Kidney tubule cell (primary cell): ENCODE measurements around the gene CDCA8.
"Not testable (repeated sequence)": the region's sequence is repeated elsewhere in the genome, so short reads cannot be mapped to it uniquely, and the experiment has no call there.

Experiments used
- DNase-seq: peaks from one replicate; pipeline ENCODE4 v3.0.0-alpha.2; 2018; ENCODE audit warnings: low spot score

CDCA8 gene

DNA sequence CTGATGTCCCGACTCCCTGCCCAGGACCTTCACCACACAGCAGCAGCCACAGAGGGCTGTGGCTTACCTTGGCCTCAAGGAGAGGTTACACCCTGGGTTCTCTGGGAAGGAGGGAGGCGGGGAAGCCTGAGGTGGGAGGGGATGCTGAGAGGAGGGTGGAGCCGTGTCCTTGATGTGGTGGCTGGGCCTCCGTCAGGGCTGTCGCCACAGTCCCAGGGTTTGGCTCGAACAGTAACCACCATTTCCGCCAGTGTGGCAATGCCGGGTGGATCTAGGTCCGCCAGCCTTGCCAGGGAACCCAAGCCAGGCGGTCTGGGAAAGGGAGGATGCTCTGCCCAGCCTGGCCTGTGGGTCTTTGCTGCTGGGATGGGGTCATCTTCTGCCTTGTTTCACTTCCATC is 18.4 kb upstream of the CDCA8 start:
- no peak for DNase-seq

DNA sequence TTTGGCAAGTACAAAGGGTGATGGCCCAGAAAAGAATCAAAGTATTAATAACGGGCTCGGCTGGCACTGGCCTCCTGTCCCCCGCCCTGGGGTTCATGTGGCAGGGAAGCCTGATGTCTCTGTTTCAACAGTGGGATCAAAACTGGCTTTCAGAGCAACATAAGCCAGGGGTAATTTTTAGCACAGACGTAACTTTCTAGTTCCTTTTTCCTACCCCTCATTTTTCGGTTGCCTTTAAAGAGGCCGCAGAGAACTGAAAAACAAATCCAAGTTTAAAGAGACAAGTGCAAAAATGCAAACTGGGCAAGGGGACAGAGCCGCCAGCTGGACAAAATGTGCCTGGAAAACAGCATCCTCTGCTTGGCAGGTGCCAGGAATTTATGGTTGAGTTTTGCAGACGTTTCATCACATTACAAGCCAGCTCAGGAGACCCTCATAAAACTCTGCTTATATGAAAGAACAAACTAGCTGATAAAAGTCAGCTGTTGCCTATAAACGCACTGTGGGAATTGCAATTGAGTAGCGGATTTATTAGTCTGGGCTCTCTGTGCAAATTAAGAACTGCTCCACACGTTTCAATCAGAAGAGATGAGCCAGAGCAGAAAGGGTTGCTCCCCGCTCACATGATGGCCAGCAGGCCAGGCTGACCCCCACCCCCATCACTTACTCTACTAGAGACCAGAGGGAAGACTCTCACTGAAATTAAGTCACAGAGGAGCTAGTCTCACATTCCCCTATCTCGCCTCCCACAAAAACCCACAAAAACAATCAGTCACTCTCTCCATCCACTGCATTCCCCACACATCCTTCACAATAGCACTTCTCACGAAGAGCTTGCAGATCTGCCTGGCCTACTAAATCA is 15.8 kb upstream of the CDCA8 start:
- no peak for DNase-seq

DNA sequence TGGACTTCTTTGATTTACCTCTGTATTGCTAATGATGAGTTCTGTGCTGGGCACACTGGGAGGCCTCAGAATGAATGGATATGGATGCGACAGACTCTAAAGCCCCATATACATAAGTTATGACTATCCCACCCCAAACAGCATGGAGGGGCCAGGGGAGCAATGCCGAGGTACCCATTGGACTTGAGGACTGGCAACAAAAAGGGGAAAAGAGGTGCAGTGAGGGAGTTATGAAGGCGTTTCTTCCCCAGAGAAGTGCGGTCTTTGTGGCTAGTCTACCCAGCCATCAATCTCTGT is 15.2 kb upstream of the CDCA8 start:
- DNase-seq = no peak

DNA sequence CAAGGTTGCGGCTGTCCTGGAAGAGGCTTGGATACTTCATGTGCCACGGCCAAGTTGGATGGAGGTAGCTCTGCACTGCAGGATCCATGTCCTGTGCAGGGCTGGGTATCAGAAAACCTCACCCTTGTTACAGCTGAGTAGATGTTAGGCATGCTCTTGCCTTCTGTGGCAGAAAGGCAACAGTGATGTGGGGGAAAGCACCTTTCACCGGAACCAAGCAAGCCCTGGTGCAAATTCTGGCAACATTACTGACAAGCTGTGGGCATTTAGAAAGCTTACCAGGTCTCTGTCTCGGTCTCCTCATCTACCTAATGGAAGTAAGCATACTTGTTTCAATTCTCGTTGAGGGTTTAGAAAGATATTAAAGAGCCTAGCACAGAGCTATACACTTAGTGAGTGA is 14.5 kb upstream of the CDCA8 start:
- DNase-seq = no peak

DNA sequence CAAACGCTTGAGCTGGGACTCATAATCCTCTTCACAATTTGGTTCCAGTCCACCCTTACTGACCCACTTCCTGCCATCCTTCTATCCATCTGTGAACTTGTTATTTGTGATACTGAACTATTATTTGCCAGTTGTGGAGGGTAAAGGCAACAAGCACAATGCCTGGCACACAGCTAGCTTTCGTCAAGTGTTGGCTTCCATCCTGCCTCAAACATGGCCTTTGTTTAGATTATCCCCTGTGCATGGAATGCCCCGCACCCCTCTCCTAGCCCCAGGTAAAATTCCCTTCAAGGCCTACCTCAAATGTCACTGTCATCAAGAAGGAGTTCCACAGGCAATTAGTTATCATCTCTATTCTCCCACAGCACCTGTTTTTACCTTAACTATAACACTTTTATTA is 11.4 kb upstream of the CDCA8 start:
- DNase-seq = no peak

DNA sequence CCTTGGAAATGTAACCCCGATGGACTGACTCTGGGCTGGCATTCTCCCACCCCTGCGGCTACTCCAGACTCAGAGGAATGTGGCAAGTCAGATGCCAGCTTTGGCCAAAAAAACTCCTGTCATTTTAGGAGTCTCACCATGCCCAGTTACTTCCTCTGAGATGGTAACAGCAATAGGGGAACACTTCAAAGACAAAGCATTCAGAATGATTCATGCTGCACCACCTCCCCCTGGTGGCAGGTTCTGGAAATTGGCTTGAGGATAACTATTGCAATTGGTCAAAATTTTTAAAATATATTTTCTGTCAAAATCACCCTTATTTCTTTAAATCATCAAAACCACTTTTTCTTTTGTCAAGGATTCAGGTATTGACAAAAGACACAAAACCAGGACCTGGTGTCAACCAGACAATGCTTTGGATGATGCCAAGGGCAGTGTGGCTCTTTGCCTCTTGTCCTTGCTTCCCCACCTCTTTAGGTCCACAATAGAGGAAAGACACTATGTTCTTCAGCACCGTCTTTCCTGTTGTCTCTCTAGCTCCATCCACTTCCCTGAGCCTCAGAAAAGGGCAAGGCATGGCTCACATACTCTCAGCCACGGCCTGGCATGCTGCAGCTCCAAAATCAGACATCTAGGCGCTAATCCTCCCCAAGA is 9.9 kb upstream of the CDCA8 start:
- peak; percentile 63 for DNase-seq

DNA sequence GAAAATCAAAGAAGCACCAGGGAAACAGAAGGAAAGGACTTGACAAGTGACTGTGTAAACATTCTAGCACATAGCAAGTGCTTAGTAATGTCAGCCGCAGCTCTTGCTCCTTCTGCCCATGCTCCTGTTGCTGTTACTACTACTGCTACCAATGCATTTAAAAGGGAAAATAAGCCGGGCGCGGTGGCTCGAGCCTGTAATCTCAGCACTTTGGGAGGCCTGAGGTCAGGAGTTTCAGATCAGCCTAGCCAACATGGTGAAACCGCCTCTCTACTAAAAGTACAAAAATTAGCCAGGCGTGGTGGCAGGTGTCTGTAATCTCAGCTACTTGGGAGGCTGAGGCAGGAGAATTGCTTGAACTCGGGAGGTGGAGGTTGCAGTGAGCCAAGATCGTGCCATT is 8.1 kb upstream of the CDCA8 start:
- DNase-seq = not testable (repeated sequence)

DNA sequence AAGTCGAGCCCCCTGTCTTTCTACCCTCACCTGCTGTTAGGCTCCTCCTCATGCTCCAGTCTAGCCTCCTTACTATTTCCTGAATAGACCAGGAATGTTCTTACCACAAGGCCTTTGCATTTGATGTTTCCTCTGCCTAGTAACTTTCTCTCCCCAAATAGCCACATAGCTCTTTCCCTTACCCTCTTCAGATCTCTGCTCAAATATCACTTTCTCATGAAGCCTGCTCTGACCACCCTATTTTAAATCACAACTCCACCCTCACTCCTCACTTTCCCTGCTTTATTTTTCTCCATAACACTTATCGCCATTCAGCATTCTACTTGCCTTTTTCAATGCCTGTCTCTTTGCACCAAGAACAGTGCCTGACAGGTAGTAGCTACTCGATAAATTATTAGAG is 6.6 kb upstream of the CDCA8 start:
- no peak for DNase-seq

DNA sequence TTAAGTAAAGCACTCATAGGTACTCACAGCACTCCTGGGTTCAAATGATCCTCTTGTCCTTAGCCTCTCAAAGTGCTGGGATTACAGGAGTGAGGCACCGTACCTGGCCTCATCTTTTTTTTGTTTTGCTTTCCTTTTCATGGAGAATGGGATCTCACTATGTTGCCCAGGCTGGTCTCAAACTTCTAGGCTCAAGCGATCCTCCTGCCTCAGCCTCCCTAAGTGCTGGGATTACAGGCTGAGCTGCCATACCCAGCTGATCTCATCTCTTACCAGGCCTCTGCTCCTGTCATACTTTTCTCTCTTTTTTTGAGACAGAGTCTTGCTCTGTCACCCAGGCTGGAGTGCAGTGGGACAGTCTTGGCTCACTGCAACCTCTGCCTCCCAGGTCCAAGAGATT is 4.6 kb upstream of the CDCA8 start:
- DNase-seq = not testable (repeated sequence)

DNA sequence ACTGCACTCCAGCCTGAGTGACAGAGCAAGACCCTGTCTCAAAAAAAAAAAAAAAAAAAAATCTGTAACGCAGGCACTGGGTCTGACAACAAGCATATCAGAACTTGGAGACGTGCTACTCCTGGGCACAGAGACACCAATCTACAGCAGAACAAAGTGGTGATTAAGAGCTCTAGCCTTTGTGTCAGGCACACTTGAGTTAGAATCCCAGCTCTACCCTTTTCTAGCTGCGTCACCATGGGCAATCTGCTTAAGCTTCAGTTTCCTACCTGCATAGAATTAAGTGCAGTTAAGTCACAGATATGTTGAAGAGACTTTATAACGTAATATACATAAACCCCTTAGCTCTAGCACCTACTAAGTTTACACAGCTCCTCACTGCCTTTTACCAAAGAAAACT is 3.4 kb upstream of the CDCA8 start:
- DNase-seq = no peak

DNA sequence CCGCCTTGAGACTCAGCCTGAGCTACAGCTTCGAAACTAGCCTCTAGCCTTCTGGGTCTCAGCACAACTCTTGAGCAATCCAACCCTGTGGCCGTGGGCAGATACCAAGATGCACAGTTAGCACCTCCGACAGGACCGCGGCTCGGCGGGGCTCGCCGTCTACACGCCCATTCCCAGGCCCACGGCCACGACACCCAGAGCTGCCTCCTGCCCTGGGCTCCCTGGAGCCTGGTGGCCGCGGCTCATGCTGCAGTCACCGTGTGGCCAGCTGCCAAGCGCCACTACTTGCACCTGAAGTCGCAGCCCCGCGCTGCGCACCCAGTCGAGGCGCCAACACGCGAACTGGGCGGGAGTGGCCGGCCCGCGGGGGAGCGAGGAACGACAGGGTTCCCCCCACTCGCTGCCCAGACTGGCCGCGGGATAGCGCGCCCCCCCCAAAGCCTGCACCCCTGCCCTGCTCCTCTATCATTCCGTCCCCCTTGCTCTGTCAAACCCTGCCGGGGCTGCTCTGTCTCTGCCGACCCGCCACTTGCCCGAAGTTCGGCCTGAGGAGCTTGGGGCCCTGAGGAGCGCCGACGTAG is 729 bp upstream of the CDCA8 start:
- peak; percentile 62 for DNase-seq

DNA sequence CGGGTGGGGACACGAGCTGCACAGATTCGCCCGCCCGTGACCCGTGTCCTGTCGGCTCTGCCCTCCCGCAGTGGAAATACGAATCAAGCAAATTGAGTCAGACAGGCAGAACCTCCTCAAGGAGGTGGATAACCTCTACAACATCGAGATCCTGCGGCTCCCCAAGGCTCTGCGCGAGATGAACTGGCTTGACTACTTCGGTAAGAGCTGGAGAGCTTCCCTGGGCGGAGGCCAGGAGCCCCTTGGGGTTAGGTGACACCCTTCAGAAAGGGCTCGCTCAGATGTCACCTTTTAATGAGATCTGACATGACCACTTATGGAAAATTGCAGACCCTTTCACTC is 489 bp downstream of the CDCA8 start:
- DNase-seq = no peak

DNA sequence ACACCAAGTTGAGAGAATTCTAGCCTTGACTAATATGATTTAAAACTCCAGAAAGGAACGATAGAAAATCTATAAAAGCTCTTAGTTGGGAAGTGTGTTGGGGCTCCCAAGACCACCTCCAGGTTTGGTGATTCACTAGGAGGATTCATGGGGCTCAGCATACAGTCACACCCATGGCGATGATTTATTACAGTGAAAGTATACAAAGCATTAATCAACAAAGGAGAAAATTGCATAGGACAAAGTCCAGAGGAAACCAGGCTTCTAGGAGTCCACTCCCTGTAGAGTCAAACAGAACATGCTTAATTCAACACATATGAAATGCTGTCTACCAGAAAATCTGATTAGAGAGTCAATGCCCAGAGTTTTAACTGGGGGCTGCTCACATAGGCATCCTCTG is 4.8 kb downstream of the CDCA8 start:
- DNase-seq = no peak

DNA sequence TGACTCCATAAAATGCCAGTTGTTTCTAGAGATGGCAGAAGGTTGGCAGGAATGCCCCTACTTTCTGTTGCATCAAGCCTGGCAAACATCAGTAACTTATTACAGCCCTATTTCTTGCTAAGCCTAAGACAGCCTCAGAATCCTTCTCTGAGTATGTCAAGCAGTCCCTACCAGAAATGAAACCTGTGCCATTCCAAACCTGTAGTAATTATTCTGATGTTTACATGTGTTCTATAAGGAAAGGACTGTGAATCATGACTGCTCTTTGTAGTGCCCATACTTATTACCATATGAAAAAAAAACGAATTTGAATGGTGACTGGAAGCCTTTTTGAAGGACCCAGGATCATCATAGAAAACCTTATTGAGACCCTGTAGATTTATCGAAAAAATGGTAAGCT is 5.4 kb downstream of the CDCA8 start:
- no peak for DNase-seq

DNA sequence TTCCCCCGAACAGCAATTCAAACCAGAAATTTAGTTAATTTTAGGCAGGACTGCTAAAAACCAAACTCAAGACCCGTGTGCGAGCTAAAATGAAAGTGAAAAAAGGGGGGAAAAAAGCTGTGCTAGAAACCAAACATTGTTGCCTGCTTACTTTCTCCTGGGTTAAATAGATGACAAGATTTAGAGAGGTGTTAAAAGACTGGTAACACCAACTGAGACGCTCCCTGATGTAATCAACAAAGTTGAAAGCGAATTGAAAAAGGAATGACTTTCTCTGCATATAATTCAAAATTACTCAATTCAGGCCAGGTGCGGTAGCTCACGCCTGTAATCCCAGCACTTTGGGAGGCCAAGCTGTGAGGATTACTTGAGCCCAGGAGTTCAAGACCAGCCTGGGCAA is 6.8 kb downstream of the CDCA8 start:
- DNase-seq = no peak

DNA sequence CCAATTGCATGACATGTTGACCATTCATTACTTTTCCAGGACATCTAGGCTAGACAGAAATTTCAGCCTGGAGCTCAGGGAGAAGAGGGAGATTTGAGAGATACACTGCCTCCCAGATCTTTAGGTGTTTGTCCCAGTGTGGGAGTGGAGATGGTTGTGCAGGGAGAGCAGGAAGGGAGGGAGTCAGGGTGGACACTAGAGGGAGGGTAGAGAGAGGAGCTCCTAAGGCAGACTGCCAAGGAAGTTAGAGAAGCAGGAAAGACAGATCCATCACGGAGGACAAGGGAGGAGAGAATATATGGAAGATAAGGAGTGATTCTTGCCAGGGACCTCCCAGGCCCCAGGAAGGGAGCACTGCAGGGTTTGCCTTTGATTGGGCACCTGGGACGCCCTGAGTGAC is 8.7 kb downstream of the CDCA8 start:
- DNase-seq = peak; percentile 22

DNA sequence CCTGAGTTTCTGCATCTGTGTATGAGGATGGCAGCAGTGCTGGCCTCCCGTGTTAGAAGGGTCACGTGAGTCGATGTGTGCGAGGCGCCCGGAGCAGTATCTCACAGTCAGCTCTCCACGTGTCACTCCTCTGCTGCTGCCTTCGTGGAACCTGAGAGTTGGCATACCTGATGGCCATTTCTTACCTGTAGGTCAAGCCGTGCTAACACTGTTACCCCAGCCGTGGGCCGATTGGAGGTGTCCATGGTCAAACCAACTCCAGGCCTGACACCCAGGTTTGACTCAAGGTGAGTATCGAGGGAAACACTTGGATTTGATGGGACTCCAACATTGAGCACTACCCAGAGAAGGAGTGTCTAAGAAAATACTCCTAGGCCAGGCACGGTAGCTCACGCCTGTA is 10.7 kb downstream of the CDCA8 start:
- no peak for DNase-seq

DNA sequence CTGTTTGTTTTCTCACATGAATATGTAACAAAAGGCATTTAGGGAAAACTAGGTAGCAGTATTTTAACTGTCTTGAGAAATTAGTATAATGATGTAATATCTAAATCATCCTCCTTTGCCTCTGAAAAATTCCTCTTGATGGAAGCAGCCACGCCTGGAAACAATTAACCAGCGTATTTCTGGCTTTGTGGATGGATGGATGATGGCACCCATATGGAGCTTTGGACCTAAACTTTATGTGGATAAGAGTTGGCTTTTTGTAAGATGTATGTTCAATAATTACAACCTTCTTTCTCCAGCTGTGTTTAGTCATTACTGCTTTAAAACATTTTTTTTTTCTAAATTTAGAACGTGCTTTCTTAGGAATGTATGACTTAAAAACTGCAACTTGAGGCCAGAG is 12.7 kb downstream of the CDCA8 start:
- no peak for DNase-seq

DNA sequence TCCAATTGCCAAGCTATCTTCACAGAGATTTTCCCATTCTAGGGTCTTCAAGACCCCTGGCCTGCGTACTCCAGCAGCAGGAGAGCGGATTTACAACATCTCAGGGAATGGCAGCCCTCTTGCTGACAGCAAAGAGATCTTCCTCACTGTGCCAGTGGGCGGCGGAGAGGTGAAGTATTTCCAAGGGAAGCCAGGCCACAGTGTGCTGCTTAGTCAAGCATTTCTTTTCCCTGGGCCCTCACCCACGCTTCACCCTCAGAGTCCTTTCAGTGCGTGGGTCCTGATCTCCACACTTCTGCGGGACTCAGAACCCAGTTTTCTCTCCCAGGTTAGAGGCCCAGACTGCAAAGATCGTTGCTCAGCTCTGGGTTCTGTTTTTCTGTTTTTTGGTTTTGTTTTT is 13.1 kb downstream of the CDCA8 start:
- DNase-seq = no peak

DNA sequence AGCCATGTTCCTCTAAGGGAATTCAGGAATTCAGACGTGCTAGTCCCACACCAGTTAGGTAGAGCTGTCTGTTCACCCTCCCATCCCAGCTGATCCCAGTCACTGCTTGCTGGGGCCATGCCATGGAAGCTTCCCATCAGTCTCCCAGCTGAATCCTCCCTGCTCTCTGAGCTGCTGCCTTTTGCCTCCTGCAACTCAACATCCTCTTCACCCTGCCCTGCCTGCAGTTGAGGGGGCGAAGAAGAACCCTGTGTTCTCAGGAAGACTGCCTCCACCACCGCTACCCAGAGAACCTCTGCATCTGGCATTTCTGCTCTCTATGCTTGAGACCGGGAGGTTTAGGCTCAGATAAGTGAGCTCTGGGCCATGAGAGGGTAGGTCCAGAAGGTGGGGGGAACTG is 16.2 kb downstream of the CDCA8 start:
- DNase-seq = no peak

DNA sequence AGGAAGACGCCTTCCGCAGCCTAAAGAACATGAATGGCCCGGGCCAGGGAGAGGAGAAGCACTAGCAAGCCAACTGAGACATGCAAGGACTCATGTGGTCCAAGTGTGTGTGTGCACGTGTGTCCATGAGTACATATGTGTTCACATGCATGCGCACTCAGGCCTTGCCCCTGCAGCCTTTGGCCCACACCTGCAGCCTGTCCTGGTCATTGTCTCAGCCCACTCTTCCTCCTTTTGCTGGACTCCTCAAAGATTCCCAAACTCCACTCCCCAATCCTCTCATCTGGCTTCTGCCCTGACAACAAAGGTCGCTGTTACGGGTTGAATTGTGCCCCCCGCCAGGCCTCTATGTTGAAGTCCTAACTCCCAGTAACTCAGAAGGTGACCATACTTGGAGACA is 21.9 kb downstream of the CDCA8 start:
- DNase-seq = no peak

DNA sequence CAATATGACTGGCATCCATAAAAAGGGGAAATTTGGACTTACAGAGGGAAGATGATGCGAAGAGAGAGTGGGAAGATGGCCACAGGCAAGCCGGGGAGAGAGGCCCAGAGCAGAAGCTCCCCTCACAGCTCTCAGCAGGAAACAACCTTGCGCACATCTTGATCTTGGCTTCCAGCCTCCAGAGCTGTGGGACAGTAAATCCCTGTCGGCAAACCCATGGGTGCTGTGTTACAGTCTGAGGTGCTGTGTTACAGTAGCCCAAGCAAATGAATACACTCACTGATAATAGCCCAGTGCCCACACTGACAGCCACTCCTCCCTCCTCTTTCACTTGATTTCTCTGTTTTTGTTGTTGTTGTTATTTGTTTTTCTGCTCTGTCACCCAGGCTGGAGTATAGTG is 22.4 kb downstream of the CDCA8 start:
- DNase-seq = no peak

DNA sequence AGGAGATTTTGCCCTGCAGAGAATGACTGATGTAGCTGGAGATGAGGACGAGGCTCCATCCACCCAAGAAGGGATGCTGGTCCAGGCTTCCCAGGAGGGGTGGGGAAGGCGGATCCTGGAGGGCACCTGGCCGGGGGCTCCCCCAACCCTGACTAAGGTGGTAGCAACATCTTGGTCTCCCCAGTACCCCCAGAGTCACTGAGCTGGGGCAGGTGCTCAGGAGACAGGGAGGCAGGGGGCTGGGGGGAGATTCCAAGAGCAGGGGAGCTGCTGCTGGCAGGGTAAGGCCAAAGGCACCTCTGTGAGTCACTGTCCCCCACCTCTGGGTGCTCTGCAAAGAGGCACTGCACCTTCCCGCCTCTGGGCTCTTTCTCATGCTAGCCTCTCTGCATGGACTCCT is 24.0 kb downstream of the CDCA8 start:
- DNase-seq = no peak

DNA sequence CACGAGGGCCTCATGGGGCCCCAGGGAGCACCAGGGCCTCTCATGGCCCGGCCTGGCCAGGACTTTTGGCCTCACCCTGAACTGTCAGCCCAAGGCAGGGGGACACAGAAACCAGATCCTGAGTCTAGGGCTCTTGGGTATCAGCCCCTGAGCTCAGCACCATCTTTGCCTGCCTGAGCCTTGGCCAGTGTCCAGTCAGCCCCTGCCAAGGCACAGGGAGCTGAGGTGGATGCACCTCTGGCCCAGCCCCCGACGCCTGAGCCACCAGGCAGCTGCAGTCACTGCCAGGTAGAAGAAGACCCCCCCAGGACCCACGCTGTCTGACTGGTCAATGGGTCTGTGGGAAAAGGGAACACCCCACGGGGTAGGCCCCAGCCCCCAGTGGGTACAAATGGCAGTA is 25.3 kb downstream of the CDCA8 start:
- no peak for DNase-seq
